NCI-H1105 treated with DMSO at 0.1 percent for 48 hours (cell line): ENCODE results near the gene HCK.
"Not testable (repeated sequence)": the region's sequence is repeated elsewhere in the genome, so short reads cannot be mapped to it uniquely, and the experiment has no call there.

Experiments used
- DNase-seq: peaks from one replicate; lab custom pipeline; 2025; lab: John Stamatoyannopoulos, UW

The HCK gene

GRCh38 chr20:32029561-32029960, 22.5 kb upstream of the HCK start:
- no peak for DNase-seq

- DNase-seq = peak; percentile 67
Observed at GRCh38 chr20:32031007-32031958, 20.8 kb upstream of the HCK start.

- DNase-seq = no peak
Observed at GRCh38 chr20:32033316-32033715, 18.7 kb upstream of the HCK start.

GRCh38 chr20:32033721-32034120, 18.3 kb upstream of the HCK start:
- DNase-seq = not testable (repeated sequence)

- DNase-seq = no peak
Observed at GRCh38 chr20:32034581-32035425, 17.2 kb upstream of the HCK start.

GRCh38 chr20:32035426-32035779, 16.6 kb upstream of the HCK start:
- no peak for DNase-seq

- no peak for DNase-seq
Observed at GRCh38 chr20:32036252-32036651, 15.8 kb upstream of the HCK start.

GRCh38 chr20:32036716-32037485, 15.1 kb upstream of the HCK start:
- no peak for DNase-seq

- no peak for DNase-seq
Observed at GRCh38 chr20:32037929-32038328, 14.1 kb upstream of the HCK start.

- DNase-seq = peak; percentile 16
Observed at GRCh38 chr20:32040142-32040953, 11.7 kb upstream of the HCK start.

- no peak for DNase-seq
Observed at GRCh38 chr20:32045999-32046398, 6.0 kb upstream of the HCK start.

- DNase-seq = no peak
Observed at GRCh38 chr20:32050324-32050841, 1.7 kb upstream of the HCK start.

GRCh38 chr20:32050851-32051556, 1.0 kb upstream of the HCK start:
- DNase-seq = no peak

- no peak for DNase-seq
Observed at GRCh38 chr20:32051720-32052089, 337 bp upstream of the HCK start.

GRCh38 chr20:32052778-32053362, 828 bp downstream of the HCK start:
- DNase-seq = no peak

- DNase-seq = no peak
Observed at GRCh38 chr20:32053648-32054047, 1.6 kb downstream of the HCK start.

- no peak for DNase-seq
Observed at GRCh38 chr20:32056708-32057483, 4.9 kb downstream of the HCK start.

GRCh38 chr20:32057656-32058184, 5.7 kb downstream of the HCK start:
- DNase-seq = no peak

- no peak for DNase-seq
Observed at GRCh38 chr20:32059189-32059588, 7.1 kb downstream of the HCK start.
